Tongue (tissue), 2 donors: ENCODE data around the gene NRN1L. TPM values are rescaled to one million over a fixed set of nuclear protein-coding genes. Genes with fewer than 3 reads are reported as not detected.

Experiments
- DNase-seq: peaks from one replicate; pipeline ENCODE4 v3.0.0-alpha.2; 2015
- total RNA-seq: library from RNA; depleted of rRNA; stranded (reverse); fragments of >200 nt; gene quantifications from one replicate; pipeline ENCODE4 v1.2.3, GENCODE V29; 2014

Gene NRN1L
- total RNA-seq, 1 donor from 2014 or later = not detected

DNA sequence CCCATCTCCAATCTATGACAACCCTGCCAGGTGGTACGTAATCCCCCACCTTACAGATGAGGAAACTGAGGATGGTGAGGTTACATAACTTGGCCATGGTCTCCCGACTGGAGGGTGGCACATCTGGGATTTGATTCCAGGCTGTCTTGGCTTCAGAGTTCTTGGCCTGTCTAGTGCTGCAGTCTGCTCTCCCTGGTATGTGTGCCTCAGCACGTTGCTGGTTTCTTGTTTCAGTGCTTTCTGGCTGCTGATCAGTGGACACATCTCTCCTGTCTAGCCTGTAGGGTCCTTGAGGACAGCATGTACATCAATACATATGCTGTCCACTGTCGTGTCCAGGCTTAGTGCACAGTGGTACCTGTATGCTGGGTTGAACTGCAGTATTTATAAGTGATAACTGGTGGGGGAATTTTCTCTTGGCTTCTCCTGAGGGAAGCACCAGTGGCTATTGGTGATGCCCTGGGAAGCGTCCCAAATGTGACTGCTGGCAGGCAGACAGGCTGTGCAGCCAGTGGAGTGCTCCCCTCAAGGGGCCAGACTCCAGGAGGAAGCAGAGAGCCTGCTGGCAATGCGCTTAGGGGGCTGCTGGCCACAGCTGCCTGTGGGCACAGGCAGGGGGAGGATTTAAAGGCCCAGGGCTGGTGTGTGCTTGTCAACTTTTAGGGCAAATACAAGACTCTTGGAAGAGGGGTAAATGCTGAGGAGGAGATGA, 32.6 kb downstream of the NRN1L start:
- DNase-seq = peak; percentile 86

DNA sequence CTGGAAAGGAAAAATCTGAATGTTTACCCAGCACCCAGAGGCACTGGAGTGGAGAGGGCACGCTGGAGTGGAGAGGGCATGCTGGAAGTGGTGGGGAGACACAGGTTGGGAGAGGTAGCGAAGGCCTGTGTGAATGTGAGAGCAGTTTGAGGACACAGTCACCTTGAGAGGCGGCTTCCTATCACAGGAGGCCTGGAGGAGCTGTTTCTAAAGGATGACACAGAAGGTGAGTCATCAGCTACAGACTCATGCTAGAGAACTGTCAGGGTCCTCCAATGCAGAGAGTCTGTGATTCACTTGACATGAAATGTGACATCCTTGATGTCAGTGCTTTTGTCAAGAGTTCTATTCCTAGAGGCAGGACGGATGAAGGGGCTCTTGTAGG, 33.2 kb downstream of the NRN1L start:
- DNase-seq = no peak

DNA sequence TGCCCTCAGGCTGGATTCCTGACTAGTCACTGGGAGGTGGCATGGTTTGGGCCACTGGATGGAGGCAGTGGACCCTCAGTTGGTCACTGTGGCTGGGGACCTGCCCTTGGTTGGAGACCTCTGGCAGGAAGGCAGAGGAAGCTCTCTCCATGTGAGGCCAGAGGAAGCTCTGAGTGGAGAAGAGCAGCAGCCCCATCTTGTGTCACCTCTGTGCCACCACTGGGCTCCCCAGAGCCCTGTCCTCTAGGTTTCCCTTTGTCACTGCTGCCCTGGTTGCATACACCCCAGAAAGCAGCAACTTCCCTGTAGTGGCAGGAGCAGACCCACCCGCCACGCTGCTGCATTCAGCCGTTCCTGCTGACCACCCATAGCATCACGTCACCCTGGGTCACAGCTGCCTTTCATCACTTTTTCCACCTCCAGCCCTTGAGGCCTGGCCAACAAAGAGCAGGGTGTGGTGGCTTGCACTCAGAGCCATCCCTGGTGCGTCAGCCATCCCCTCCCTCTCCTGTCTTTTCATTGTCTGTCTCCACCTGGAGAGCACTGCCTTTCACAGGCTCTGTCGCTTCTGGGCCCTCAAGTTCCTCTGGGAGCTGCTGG, 35.0 kb downstream of the NRN1L start:
- DNase-seq = no peak

- DNase-seq = no peak
These were observed 37.5 kb downstream of the NRN1L start for GRCh38 chr16:67922221-67922620.

GRCh38 chr16:67922740-67923139, 38.1 kb downstream of the NRN1L start:
- no peak for DNase-seq

GRCh38 chr16:67923414-67924116, 38.9 kb downstream of the NRN1L start:
- DNase-seq = no peak

GRCh38 chr16:67924140-67924906, 39.6 kb downstream of the NRN1L start:
- no peak for DNase-seq

GRCh38 chr16:67926181-67926750, 41.6 kb downstream of the NRN1L start:
- DNase-seq = no peak

DNA sequence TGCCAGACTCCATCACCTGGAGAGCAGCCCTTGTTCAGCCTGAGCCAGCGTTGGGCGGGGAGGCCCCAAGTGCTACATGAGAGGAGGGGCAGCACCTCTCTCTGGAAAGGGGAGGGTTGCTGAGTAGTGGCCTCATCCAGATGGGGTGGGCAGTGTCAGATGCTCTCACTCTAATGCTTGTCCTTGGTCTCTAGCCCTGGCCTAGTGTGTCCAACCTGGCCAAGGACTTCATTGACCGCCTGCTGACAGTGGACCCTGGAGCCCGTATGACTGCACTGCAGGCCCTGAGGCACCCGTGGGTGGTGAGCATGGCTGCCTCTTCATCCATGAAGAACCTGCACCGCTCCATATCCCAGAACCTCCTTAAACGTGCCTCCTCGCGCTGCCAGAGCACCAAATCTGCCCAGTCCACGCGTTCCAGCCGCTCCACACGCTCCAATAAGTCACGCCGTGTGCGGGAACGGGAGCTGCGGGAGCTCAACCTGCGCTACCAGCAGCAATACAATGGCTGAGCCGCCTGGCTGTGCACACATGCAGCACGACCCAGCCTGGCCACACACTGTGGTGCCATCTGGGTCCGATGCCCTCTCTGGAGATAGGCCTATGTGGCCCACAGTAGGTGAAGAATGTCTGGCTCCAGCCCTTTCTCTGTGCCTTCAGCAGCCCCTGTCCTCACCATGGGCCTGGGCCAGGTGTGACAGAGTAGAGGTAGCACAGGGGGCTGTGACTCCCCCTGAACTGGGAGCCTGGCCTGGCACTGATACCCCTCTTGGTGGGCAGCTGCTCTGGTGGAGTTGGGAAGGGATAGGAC, 42.7 kb downstream of the NRN1L start:
- no peak for DNase-seq

GRCh38 chr16:67928147-67928546, 43.5 kb downstream of the NRN1L start:
- DNase-seq = no peak

DNA sequence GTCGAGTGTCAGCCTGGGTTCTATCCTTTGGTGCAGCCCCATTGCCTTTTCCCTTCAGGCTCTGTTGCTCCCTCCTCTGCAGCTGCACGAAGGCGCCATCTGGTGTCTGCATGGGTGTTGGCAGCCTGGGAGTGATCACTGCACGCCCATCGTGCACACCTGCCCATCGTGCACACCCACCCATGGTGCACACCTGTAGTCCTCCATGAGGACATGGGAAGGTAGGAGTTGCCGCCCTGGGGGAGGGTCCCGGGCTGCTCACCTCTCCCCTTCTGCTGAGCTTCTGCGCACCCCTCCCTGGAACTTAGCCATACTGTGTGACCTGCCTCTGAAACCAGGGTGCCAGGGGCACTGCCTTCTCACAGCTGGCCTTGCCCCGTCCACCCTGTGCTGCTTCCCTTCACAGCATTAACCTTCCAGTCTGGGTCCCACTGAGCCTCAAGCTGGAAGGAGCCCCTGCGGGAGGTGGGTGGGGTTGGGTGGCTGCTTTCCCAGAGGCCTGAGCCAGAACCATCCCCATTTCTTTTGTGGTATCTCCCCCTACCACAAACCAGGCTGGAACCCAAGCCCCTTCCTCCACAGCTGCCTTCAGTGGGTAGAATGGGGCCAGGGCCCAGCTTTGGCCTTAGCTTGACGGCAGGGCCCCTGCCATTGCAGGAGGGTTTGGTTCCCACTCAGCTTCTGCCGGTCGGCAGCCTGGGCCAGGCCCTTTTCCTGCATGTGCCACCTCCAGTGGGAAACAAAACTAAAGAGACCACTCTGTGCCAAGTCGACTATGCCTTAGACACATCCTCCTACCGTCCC, 44.1 kb downstream of the NRN1L start:
- peak; percentile 84 for DNase-seq

GRCh38 chr16:67930191-67930590, 45.5 kb downstream of the NRN1L start:
- no peak for DNase-seq

DNA sequence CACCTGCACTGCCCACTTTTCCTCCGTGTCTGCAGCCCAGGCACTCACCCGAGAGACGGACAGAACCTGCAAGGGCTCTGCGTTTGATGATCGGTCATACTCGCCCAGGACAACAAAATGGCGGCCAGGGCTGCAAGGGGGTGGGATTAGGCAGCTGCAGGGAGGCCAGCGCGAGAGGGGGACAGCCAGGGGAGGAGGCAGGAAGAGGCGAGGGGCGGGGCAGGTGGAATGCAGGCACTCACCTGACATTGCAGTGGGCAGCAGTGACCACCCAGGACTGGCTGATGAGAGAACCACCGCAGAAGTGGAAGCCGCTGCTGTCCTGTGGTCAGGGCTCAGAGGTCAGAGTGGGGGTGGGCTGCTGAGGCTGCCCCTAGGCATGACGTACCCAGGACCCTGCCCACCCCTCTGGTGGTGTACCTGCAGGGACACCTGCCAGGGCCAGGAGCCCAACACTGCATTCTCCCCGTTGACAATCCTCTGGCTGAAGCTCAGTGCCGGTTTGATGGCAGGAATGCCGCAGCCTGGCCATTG, 46.1 kb downstream of the NRN1L start:
- no peak for DNase-seq

DNA sequence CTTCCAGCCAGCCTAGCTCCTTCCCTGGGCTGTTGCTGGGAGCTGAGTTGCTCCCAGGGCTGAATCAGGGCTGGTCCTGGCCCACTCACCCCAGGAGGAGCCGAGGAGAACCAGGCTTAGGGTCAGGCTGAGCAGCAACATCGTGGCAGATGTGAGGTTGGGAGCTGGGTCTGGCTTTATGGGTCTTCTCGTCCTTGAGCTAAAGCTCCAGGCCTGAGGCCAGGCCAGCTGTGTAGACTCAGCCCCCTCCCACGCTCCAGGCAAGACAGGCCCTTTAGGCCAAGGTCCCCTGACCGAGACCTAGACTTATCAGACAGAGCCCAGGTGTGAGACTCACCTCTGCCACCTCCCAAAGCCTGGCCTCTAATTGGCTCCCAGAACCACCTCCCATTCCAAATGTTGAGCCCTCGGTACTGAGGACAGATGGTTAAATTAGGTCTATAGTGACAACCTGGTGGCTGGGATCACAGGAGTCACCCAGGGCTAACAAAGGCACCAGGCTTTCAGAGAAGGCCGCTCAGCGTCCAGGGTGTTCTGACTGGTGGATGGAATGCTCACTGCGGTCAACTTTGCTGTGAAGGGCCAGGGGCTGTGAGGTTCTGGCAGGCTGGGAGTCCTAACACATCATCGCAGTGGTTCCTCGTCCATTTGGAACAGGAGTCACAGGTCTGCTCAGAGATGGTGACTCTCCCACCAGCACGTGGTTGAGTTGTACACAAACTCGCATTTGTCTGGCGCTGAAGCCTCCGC, 47.2 kb downstream of the NRN1L start, which contains the start of gene CTRL:
TSS of gene CTRL (minus strand) at position 151 of the 750 bp plus-strand sequence. CDS start at position 141, 10 bp downstream.
- no peak for DNase-seq

- DNase-seq = no peak
These were observed 47.8 kb downstream of the NRN1L start for GRCh38 chr16:67932462-67932840.

- no peak for DNase-seq
These were observed 49.1 kb downstream of the NRN1L start for GRCh38 chr16:67933805-67934204.

DNA sequence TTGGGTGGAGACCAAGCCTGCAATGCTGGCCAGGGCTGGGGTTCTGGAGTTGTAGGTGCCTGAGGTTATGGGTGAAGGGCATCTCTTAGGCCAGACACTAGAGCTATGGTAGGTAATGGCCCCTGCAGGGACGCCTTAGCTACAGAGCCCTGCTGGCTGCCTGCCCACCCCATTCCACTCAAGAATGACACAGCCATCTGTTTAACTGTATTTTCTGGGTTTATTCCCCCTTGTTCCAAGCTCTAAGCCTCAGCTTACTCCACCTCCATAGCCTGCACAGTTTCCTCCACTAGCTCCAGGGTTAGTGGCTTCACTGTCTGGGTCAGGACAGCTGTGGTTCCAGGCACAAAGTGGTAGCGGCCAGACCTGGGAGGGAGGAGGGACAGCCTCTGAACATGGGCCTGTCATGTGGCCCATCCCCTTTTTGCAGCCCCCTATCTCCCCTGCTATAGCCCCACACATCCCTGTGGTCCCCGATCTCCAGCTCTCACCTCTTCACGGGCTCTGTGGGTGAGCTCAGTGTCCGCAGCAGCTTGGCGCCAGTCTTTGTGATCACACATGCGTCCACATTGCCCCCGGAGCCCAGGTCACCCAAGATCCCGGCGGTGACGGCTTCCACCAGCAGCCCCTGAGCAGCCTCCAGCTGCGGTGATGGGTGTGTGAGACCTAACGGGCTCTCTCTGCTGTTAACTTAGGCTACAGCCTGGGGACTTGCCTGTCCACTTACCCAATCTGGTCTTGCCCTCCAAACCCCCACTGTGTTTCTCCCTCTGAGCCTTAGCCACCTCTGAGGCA, 49.8 kb downstream of the NRN1L start:
- no peak for DNase-seq

- DNase-seq = no peak
These were observed 50.4 kb downstream of the NRN1L start for GRCh38 chr16:67935101-67935401.
